HK-2 (cell line): ENCODE measurements around the gene CDC42BPA.
"Not testable (repeated sequence)": the region's sequence is repeated elsewhere in the genome, so short reads cannot be mapped to it uniquely, and the experiment has no call there.

Experiments
- DNase-seq: peaks from one replicate; pipeline ENCODE4 v3.0.0-alpha.2; 2018; ENCODE audit not compliant: unreplicated experiment

The CDC42BPA gene

DNA sequence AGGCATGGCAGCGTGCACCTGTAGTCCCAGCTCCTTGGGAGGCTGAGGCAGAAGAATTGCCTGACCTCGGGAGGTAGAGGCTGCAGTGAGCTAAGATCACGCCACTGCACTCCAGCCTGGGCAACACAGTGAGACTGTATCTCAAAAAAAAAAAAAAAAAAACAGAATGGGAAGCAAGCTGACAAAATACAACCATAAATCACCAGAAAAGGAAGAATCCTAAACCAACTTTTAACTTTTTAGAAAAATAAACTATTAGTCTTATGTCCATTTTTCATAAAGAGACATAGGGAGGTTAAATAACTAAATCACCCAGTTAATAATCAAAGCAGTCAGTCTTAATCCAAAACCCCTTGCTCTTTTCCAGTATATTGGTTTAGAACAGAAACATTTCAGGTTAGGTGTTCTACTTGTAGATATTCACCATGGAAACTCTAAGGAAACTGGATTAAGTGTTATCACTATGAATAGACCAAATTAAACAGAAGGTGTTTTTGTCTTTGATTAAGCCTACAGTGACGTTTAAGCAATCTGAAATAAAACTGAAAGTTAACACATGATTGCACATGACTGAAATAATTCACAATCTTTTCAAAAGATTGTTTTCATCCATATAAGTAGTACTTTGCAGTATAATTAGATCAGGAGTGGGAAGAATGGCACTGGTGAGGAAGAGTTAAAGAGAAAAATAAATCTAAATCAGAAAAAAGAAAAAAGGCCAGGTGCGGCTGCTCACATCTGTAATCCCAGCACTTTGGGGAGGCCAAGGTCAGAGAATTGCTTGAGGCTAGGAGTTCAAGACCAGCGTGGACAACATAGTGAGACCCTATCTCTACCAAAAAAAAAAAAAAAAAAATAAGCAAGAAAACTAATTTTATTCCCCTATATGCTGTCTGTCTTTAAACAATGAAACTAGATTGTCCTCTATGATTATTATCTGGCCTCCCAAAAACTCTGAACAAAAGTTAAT lies 9.6 kb downstream of the CDC42BPA start:
- no peak for DNase-seq

DNA sequence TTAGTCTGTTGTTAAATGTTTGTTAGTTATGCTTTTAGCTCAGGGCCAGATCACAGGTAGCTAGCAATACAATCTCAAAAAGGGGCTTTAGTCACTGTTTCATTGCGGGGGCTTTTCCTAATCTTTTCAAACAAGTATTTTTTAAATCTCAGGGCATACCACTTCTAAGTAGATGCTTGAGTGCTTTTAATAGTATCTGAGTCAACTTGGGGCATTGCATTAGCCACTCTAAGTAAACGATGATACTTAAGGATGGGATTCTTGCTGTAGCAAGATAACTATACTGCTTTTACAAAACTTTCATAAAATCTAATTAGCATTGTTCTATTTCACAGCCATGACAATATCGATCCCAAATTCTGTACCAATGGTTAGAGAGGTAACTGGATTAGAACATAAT lies 11.6 kb downstream of the CDC42BPA start:
- DNase-seq, result no peak

DNA sequence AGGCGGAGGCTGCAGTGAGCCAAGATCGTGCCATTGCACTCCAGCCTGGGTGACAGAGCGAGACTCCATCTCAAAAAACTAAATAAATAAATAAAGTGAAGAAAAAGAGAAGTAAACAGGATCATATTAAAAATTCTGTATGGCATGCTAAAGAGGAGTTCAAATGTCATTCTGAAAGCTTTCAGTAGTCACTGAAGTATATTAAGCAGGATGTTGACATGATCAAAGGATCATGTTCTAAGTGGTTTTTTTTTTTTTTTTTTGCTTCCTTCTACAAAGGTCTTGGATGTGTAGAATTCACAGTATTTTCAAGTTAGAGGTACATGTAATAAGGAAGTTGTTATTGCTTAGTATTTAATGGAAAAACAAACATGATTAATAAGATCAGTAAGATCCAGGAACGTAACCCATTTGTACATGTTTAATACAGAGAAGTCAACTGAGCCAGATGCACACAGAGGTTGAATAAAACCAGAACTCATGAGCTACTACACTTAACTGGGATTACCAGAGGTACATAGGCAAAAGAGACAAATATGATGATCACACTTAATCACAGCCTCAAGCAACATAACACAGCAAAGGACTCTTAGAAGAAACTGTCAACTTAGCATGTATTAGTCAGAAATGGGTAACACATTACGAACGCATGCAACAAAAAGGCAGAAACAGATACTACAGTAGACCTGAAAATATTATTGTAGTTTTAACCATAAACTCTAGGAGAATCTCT lies 12.2 kb downstream of the CDC42BPA start:
- DNase-seq, result no peak

GRCh38 chr1:227304665-227305064 lies 13.6 kb downstream of the CDC42BPA start:
- no peak for DNase-seq

DNA sequence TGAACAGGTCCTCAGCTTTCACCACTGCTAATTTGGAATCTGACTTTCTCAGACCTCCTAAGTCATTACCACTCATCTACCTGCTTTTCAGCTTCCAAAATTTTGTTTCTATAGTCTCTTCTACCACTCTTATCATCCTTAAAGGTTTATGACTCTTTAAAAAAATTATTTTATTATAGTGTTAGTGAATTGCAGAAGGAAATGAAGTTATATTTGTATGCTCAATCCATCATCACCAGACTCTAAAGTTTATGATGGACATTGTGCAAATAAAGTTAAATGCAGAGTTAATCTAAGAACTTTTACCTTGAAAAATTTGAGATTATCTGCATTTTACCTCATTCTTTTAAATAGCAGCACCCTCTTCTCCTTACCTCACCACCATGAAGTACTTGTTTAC lies 14.6 kb downstream of the CDC42BPA start:
- DNase-seq, result no peak

GRCh38 chr1:227300682-227301081 lies 17.6 kb downstream of the CDC42BPA start:
- no peak for DNase-seq

GRCh38 chr1:227299688-227300087 lies 18.6 kb downstream of the CDC42BPA start:
- DNase-seq, result no peak

GRCh38 chr1:227299241-227299627 lies 19.1 kb downstream of the CDC42BPA start:
- DNase-seq, result no peak

DNA sequence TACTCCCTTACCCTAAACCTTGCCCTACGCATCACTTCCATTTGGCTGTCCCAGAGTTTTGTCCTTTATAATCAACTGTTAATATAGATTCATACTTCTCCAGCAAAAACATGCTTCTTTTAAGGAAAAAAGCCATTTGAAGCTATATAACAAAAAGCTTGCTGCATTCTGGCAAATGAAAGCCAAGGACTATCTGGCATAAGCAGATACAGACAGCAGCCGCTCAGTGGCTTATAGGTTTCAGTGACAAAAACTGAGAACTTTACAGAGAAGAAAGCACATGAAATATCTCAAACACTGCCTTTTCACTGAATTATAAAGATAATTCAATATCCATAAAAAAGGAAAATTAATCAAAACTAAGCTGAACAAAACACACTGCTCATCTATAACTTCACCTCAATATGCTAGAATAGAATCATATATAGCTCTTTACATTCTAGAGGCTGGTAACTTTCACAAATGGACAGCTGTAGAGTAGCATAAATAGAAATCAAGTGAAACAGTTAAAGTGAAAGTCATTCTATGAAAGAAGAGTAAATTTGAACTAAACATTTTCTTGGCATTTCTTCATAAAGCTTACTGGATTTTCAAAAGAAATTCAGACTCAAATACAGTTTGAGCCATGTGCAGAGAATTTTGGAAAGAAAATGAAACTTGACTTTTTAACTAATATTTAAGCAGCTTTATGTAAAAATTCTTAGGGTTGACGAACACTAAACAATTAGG lies 19.6 kb downstream of the CDC42BPA start:
- DNase-seq, result no peak

GRCh38 chr1:227297073-227297793 lies 21.1 kb downstream of the CDC42BPA start:
- no peak for DNase-seq

DNA sequence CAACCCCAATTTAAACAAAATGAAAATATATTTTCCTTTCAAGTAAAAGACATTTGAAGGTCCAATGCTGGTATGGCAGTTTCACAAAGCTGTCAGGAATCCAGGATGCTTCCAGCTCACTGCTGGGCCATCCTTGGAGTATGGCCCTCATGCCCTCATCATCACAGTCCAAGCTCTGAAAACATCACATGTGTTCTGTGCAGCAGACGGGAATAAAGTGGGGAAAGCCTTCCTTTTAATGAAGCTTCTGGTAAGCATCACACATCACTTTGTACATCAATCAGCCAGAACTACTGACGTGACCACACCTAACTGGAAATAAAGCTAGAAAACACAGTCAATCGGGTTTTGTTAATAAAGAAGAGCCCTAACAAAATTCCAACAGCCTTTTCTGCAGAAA lies 22.7 kb downstream of the CDC42BPA start:
- no peak for DNase-seq

GRCh38 chr1:227285745-227286144 lies 32.5 kb downstream of the CDC42BPA start:
- no peak for DNase-seq

DNA sequence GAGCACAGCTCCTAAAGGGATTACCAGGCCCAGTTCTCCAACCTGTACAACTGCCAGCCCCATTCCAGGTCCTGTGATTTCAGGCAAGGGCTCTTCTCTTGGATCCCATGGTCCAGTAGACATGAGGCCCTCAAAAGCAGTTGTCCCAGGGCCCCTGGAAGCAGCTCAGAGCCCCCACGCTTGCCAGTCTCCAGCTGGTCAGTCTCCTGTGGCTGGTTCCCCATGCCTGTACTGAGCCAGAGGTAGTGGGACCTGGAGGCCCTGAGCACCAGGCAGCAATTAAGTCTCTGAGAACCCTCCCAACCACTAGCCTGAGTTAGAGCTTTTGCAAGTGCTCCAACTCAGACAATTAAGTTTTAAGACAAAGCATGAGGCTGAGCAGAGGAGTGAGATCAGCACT lies 36.9 kb downstream of the CDC42BPA start:
- no peak for DNase-seq

- no peak for DNase-seq
Measured at GRCh38 chr1:227280836-227281235, 37.5 kb downstream of the CDC42BPA start.

DNA sequence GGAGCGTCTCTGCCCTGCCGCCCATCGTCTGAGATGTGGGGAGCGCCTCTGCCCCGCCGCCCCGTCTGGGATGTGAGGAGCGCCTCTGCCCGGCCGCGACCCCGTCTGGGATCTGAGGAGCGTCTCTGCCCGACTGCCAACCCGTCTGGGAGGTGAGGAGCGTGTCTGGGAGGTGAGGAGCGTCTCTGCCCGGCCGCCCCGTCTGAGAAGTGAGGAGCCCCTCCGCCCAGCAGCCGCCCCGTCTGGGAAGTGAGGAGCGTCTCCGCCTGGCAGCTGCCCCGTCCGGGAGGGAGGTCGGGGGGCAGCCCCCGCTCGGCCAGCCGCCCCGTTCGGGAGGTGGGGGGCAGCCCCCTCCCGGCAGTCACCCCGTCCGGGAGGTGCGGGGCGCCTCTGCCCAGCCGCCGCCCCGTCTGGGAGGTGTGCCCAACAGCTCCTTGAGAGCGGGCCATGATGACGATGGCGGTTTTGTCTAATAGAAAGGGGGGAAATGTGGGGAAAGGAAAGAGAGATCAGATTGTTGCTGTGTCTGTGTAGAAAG lies 42.1 kb downstream of the CDC42BPA start:
- not testable (repeated sequence) for DNase-seq

GRCh38 chr1:227273557-227273956 lies 44.7 kb downstream of the CDC42BPA start:
- no peak for DNase-seq

DNA sequence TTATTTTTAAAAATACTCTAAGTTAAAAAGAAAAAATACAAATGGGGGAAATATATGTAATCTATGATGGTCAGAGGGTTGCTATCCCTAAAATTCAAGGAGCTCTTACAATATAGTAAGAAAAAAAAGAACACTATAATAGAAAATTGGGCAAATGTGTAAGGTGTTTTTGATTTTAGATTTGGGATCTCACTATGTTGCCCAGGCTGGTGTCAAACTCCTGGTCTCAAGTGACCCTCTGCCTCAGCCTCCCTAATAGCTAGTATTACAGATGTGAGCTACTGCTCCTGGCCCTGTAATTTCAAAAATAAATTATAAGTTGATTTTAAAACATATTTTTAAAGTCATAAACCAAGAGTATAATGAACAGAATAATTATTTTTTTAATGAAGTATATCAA lies 45.9 kb downstream of the CDC42BPA start:
- DNase-seq, result no peak

GRCh38 chr1:227270554-227270953 lies 47.7 kb downstream of the CDC42BPA start:
- no peak for DNase-seq

GRCh38 chr1:227268943-227269342 lies 49.3 kb downstream of the CDC42BPA start:
- no peak for DNase-seq

GRCh38 chr1:227265891-227266290 lies 52.4 kb downstream of the CDC42BPA start:
- no peak for DNase-seq

- DNase-seq, result no peak
Measured at GRCh38 chr1:227263869-227264268, 54.4 kb downstream of the CDC42BPA start.
